Measurements from ENCODE around the gene NTM. TPM values are rescaled to one million over a fixed set of nuclear protein-coding genes. Genes with fewer than 3 reads are reported as not detected.

The NTM gene
- total RNA-seq, 1 experiment from 2014 or later: not detected

- TF ChIP-seq ZBTB33 (IDR thresholded peaks at IDR 0.05; ENCODE audit: extremely low read depth, insufficient replicate concordance, low read length) (no peak), SIN3A (IDR thresholded peaks at IDR 0.05; ENCODE audit: low read depth) (no peak)
Measured at GRCh38 chr11:132114185-132114584, 743.8 kb downstream of the NTM start (continued).

- no peak overlapping the region for H2AFZ ChIP-seq (ENCODE audit: low read depth, low read length, poor library complexity, severe bottlenecking)
- H3K9me2 ChIP-seq (ENCODE audit: insufficient read depth): no peaks in the 10 kb centered on the region
- TF ChIP-seq ATF3 (IDR thresholded peaks at IDR 0.05) (no peak), FOSL1 (IDR thresholded peaks at IDR 0.05; ENCODE audit: low read depth) (no peak), TCF7L2 (IDR thresholded peaks at IDR 0.05; ENCODE audit: borderline replicate concordance, extremely low read depth, insufficient read depth, insufficient read length) (no peak), POLR2A (IDR thresholded peaks at IDR 0.05; ENCODE audit: borderline replicate concordance, extremely low read depth, insufficient read depth, insufficient read length) (no peak)
- H3K4me2 ChIP-seq (ENCODE audit: low read length): no peak overlapping the region
- H3K4me3 ChIP-seq (replicated peaks in 1 of 2; ENCODE audit: low read depth in 1 of 2, low read length in 2 of 2): no peak overlapping the region
- ChIA-PET CTCF (no interaction called here), RAD21 (ENCODE audit: low non-redundant PET in 1 of 2, low total read pairs in 2 of 2, uncharacterized antibody in 2 of 2, unreplicated experiment in 2 of 2) (no interaction called here), POLR2A (no interaction called here)
- H3K27me3 ChIP-seq (ENCODE audit: insufficient read depth, low read length): no peaks in the 10 kb centered on the region
- no peak overlapping the region for H3K27ac ChIP-seq (ENCODE audit: low read depth, low read length)
- H3K9ac ChIP-seq (ENCODE audit: low read length): no peak overlapping the region
- no peaks in the 10 kb centered on the region for H3K36me3 ChIP-seq (ENCODE audit: control insufficient read depth in 1 of 2, insufficient read depth in 2 of 2, low read length in 2 of 2)
- intact Hi-C loops (cut with micrococcal nuclease): no loop called here
- DNase-seq (ENCODE audit: low read depth, low spot score) (no peak), ATAC-seq (no peak)
- no peaks in the 10 kb centered on the region for H3K79me2 ChIP-seq (ENCODE audit: insufficient read depth, low read length)
- BruUV-seq (replicated peaks): no TSS peak
- no peaks in the 10 kb centered on the region for H3K4me1 ChIP-seq (ENCODE audit: control insufficient read depth in 1 of 2, insufficient read depth in 2 of 2, low read length in 2 of 2)
- peaks cover 0 to 25% of the 10 kb centered on the region in 2 experiments; a peak in 2 of 4 replicates for H3K9me3 ChIP-seq (ENCODE audit: control insufficient read depth in 1 of 2, insufficient read depth in 1 of 2, low read depth in 1 of 2, low read length in 2 of 2)
- no peaks in the 10 kb centered on the region for H4K20me1 ChIP-seq (ENCODE audit: insufficient read depth)
Measured at GRCh38 chr11:132114743-132115142, 744.3 kb downstream of the NTM start.

All from HCT116 (cell line).